Measurements from ENCODE around the gene TFDP1. TPM values are rescaled to one million over a fixed set of nuclear protein-coding genes. Genes with fewer than 3 reads are reported as not detected.

The TFDP1 gene
- total RNA-seq, 2 experiments from 2014 or later = 152 to 153 TPM

DNA sequence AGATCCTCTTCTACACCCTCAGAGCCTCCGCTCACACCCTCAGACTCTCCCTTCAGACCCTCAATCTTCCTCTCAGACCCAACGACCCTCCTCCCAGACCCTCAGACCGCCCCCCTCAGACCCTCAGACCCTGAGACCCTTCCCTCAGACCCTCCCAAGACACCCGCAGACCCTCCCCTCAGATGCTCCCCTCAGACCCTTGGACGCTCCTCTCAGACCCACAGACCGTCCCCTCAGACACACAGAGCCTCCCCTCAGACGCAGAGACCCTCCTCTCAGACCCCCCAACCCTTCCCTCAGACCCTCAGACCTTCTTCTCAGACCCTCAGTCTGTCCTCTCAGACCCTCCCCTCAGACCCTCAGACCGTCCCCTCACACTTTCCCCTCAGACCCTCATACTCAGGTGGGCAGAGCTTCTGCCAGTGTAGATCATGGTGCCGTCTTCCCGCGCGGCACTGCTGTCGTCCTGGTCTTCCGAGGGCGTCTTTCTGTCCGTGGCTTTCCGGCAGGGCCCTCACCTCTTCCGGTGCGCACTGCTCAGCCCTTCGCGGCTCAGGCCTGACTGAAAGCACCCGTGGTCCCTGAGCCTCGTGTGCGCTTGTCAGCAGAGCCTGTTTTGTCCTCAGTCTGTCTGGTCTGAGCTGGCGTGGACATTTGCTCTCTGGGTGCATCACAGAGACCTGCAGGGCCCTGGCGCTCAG is 18.9 kb upstream of the TFDP1 start:
- ChIA-PET CTCF (interaction anchor here (2.2 kb wide), 1 partner anchor 9 kb away, joined by 8 read pairs; no protein-coding TSS in a partner anchor), POLR2A (no interaction called here)
- peak; percentile 4 for DNase-seq
- Mint-ChIP-seq H3K4me1 (no peaks in the 10 kb centered on the region), H3K36me3 (ENCODE audit: low read depth) (no peaks in the 10 kb centered on the region), H3K27me3 (peaks cover 17% of the 10 kb centered on the region), H3K4me3 (no peak overlapping the region), H3K9me3 (no peaks in the 10 kb centered on the region), H3K27ac (no peak overlapping the region)

DNA sequence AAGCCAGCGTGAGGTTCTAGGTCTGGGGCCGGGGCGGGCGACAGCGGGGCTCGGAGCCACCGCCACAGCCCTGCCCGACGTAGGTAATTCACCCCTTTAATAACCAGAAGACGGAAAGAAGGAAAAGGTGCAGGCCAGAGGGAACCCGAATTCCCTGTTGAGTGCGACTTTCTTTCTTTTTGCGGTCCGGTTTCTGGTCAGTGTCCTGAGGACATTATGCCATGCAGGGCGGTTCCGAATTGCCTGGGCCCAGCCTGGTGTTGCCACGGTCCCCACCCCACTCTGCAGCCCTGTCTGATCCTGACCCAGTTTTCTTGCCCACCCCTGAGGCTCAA is 18.4 kb upstream of the TFDP1 start:
- Mint-ChIP-seq H3K27ac (no peak overlapping the region), H3K9me3 (no peaks in the 10 kb centered on the region), H3K4me3 (no peak overlapping the region), H3K36me3 (ENCODE audit: low read depth) (no peaks in the 10 kb centered on the region), H3K27me3 (peaks cover 17% of the 10 kb centered on the region), H3K4me1 (no peaks in the 10 kb centered on the region)
- no peak for DNase-seq
- ChIA-PET CTCF (interaction anchor here (2.2 kb wide), 1 partner anchor 9 kb away, joined by 8 read pairs; no protein-coding TSS in a partner anchor), POLR2A (no interaction called here)

- CTCF ChIA-PET = interaction anchor here (1.4 to 2.2 kb wide), 2 partner anchors 11 to 12 kb away, joined by 3 to 8 read pairs; no protein-coding TSS in a partner anchor
- H3K4me3 Mint-ChIP-seq = no peak overlapping the region
- H3K4me1 Mint-ChIP-seq = no peaks in the 10 kb centered on the region
- POLR2A ChIA-PET = no interaction called here
- H3K36me3 Mint-ChIP-seq (ENCODE audit: low read depth) = no peaks in the 10 kb centered on the region
- peaks cover 24% of the 10 kb centered on the region for H3K27me3 Mint-ChIP-seq
- H3K9me3 Mint-ChIP-seq = no peaks in the 10 kb centered on the region
- no peak for DNase-seq
- H3K27ac Mint-ChIP-seq = no peak overlapping the region
These were observed 16.9 kb upstream of the TFDP1 start for GRCh38 chr13:113567681-113568080.

DNA sequence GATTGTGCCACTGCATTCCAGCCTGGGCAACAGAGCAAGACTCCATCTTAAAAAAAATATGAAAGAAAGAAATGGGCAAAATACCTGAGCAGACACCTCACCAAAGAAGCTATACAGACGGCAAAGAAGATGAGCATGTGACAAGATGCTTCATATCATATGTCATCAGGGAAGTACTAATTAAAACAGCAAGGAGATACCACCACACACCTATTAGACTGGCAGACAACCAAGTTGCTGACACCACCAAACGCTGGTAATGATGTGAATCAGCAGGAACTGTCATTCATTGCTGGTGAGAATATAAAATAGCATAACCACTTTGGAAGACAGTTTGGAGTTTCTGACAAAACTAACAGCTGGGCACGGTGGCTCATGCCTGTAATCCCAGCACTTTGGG is 11.5 kb upstream of the TFDP1 start:
- no peak for DNase-seq
- Mint-ChIP-seq H3K27ac (no peak overlapping the region), H3K4me1 (no peaks in the 10 kb centered on the region), H3K4me3 (no peak overlapping the region), H3K9me3 (peaks cover 10% of the 10 kb centered on the region), H3K27me3 (peaks cover 48% of the 10 kb centered on the region), H3K36me3 (ENCODE audit: low read depth) (peaks cover 4% of the 10 kb centered on the region)
- POLR2A ChIA-PET = no interaction called here
- CTCF ChIA-PET = interaction anchor here (0.5 kb wide), 1 partner anchor 11 kb away, joined by 3 read pairs; the partner anchor contains the start of gene TFDP1

GRCh38 chr13:113576597-113576996 is 8.0 kb upstream of the TFDP1 start:
- no peak overlapping the region for H3K4me3 Mint-ChIP-seq
- no peak overlapping the region for H3K27ac Mint-ChIP-seq
- peaks cover 10% of the 10 kb centered on the region for H3K9me3 Mint-ChIP-seq
- no peak for DNase-seq
- peaks cover 40% of the 10 kb centered on the region for H3K27me3 Mint-ChIP-seq
- POLR2A ChIA-PET = no interaction called here
- peaks cover 4% of the 10 kb centered on the region for H3K36me3 Mint-ChIP-seq (ENCODE audit: low read depth)
- CTCF ChIA-PET = no interaction called here
- H3K4me1 Mint-ChIP-seq = no peaks in the 10 kb centered on the region

- POLR2A ChIA-PET = no interaction called here
These were observed 6.6 kb upstream of the TFDP1 start for GRCh38 chr13:113577881-113578435.

DNA sequence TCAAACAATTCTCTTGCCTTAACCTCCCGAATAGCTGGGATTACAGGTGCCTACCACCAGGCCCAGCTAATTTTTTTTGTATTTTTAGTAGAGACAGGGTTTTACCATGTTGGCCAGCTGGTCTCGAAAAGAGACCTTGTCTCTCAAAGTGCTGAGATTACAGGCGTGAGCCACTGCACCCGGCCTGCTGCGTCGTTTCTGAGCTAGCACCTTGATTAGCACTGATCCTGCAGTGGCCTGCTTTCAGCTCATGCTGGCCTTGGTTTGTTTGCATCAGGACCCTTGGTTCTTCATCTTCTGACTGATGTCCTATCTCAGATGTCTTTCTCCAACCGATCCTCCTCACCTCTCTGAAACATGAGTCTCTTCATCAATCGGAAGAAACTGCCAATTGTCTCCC is 4.9 kb upstream of the TFDP1 start:
- no peak overlapping the region for H3K27ac Mint-ChIP-seq
- ChIA-PET CTCF (interaction anchor here (0.9 kb wide), 1 partner anchor 12 kb away, joined by 3 read pairs; no protein-coding TSS in a partner anchor), POLR2A (no interaction called here)
- peaks cover 10% of the 10 kb centered on the region for H3K9me3 Mint-ChIP-seq
- DNase-seq = no peak
- peaks cover 29% of the 10 kb centered on the region for H3K27me3 Mint-ChIP-seq
- H3K4me3 Mint-ChIP-seq = no peak overlapping the region
- peaks cover 4% of the 10 kb centered on the region for H3K4me1 Mint-ChIP-seq
- peaks cover 8% of the 10 kb centered on the region for H3K36me3 Mint-ChIP-seq (ENCODE audit: low read depth)

More at GRCh38 chr13:113577881-113578435, 6.6 kb upstream of the TFDP1 start:
- Mint-ChIP-seq H3K9me3 (peaks cover 10% of the 10 kb centered on the region), H3K27ac (no peak overlapping the region), H3K27me3 (peaks cover 34% of the 10 kb centered on the region), H3K36me3 (ENCODE audit: low read depth) (peaks cover 4% of the 10 kb centered on the region), H3K4me1 (no peaks in the 10 kb centered on the region), H3K4me3 (no peak overlapping the region)
- CTCF ChIA-PET = no interaction called here
- DNase-seq = no peak

GRCh38 chr13:113581871-113582270 is 2.7 kb upstream of the TFDP1 start:
- H3K27ac Mint-ChIP-seq = no peak overlapping the region
- H3K27me3 Mint-ChIP-seq = peaks cover 16% of the 10 kb centered on the region
- DNase-seq = no peak
- peaks cover 18% of the 10 kb centered on the region for H3K4me1 Mint-ChIP-seq
- peaks cover 2% of the 10 kb centered on the region for H3K9me3 Mint-ChIP-seq
- ChIA-PET CTCF (no interaction called here), POLR2A (no interaction called here)
- H3K36me3 Mint-ChIP-seq (ENCODE audit: low read depth) = peaks cover 16% of the 10 kb centered on the region
- H3K4me3 Mint-ChIP-seq = no peak overlapping the region

- DNase-seq = no peak
- CTCF ChIA-PET = no interaction called here
- peak overlapping the region; percentile 77 for H3K27ac Mint-ChIP-seq
- H3K27me3 Mint-ChIP-seq = peaks cover 7% of the 10 kb centered on the region
- H3K4me3 Mint-ChIP-seq = peak overlapping the region; percentile 34
- H3K4me1 Mint-ChIP-seq = peaks cover 28% of the 10 kb centered on the region
- no peaks in the 10 kb centered on the region for H3K9me3 Mint-ChIP-seq
- H3K36me3 Mint-ChIP-seq (ENCODE audit: low read depth) = peaks cover 24% of the 10 kb centered on the region
- POLR2A ChIA-PET = no interaction called here
These were observed 1.5 kb upstream of the TFDP1 start for GRCh38 chr13:113582841-113583631.

DNA sequence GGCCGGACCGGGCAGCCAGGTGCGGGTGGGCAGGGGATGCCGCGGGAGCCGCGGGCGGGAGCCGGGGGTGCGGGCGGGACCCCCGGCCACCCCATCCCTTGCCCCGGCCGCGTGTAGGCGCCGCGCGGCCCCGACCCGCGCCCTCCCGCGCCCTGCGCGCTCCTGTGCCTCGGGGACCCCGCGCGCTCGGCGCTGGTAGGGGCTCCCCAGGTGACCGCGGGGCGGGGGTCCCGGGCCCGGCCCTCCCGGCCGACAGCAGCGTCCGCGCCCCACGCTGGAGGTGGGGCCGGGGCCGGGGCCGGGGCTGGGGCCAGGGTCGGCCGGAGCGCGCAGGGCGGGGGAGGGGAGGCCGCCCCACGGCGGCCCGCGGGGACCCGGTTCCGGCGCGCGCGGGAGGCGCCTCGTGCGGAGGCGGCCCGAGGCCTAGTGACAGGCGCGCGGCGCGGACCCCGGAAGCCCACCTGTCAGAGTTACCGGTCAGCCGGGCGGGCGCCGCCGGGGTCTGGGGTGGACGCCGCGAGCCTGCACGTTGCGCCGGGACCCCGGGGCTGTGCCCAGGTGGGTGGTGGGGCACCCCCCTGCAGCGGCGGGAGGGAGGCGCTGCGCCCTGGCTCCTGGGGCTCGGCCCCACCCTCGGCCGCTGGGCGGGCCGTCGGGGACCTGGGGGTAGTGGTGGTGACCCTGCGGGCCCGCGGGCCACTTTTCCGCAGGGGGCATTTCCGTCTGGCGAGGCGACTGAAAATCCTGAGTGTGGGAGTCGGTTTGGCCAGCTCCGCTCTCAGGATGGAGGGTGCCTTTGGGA is 518 bp downstream of the TFDP1 start:
- peak overlapping the region; percentile 93 for H3K27ac Mint-ChIP-seq
- ChIA-PET CTCF (interaction anchor here (0.6 kb wide), 1 partner anchor 12 kb away, joined by 3 read pairs; no protein-coding TSS in a partner anchor), POLR2A (no interaction called here)

DNA sequence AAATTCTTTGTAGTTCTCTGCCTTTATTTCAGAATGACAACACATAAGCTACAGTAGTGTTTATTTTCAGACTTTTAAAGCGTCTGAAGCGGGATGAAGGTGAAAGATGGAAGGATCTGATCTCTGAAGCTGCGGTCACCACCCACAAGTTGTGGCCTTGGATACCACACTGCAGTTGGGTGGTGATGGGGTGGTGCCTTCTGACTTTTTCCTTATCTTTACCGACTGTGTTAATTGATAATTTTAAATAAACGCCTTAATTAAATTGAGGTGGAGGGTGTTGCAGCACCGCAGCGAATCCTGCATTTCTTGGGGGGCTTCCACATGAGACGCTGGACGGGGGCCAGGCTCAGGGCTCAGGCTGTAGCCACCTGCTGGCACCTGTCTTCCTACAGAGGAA is 1.3 kb downstream of the TFDP1 start:
- Mint-ChIP-seq H3K27ac (peak overlapping the region; percentile 93), H3K27me3 (peaks cover 4% of the 10 kb centered on the region), H3K4me1 (peaks cover 38% of the 10 kb centered on the region), H3K9me3 (no peaks in the 10 kb centered on the region), H3K36me3 (ENCODE audit: low read depth) (peaks cover 46% of the 10 kb centered on the region), H3K4me3 (peak overlapping the region; percentile 90)
- POLR2A ChIA-PET = no interaction called here
- CTCF ChIA-PET = no interaction called here
- no peak for DNase-seq

More for the DNA sequence above, 518 bp downstream of the TFDP1 start:
- Mint-ChIP-seq H3K27me3 (peaks cover 5% of the 10 kb centered on the region), H3K4me3 (peak overlapping the region; percentile 90), H3K4me1 (peaks cover 38% of the 10 kb centered on the region), H3K9me3 (no peaks in the 10 kb centered on the region), H3K36me3 (ENCODE audit: low read depth) (peaks cover 41% of the 10 kb centered on the region)
- DNase-seq = peak; percentile 43

DNA sequence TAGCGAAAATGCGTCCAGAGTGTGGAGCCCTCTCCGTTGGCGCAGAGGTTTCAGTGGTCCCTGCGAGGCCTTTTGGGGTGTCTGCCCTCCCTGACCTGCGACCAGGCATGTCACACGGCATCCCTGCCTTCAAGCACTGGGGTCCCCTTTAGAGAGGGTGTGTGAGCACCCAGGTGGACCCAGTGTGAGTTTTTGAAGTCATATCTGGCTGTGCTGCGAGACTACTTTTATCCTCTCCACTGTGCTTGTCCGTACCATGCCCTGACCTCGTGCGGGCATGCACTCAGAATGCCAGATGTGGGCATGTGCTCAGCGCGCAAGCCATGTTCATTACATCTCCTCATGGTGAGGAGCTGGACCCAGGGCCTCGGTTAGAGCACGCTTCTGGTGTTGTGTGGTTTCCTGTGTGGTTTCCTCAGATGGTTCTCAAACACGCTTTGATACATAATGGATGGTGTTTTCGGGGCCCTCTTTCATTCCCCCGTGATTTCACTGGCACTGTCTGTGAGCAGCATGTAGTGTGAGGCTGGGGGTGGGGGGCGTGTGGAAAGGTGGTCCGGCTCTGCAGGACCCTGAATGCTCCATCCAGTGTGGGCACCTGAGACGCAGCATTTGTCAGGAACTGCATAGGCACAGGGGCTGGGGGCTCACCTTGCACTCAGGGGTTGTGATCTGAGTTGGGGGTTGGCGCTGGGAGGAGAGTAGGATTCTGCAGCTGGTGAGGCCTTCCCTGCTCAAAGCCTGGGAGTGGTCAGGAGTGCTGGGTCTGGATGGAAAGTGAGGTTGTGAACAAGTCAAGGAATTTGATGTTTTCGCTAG is 2.3 kb downstream of the TFDP1 start:
- peak overlapping the region; percentile 46 for H3K27ac Mint-ChIP-seq
- CTCF ChIA-PET = interaction anchor here (0.6 kb wide), 1 partner anchor 474 kb away, joined by 4 read pairs; no protein-coding TSS in a partner anchor
- POLR2A ChIA-PET = no interaction called here
- H3K9me3 Mint-ChIP-seq = no peaks in the 10 kb centered on the region
- H3K36me3 Mint-ChIP-seq (ENCODE audit: low read depth) = peaks cover 52% of the 10 kb centered on the region
- H3K27me3 Mint-ChIP-seq = no peaks in the 10 kb centered on the region
- DNase-seq = peak; percentile 48
- peaks cover 43% of the 10 kb centered on the region for H3K4me1 Mint-ChIP-seq
- H3K4me3 Mint-ChIP-seq = peak overlapping the region; percentile 90

Data from activated CD4-positive, alpha-beta T cell treated with anti-CD3 and anti-CD28 coated beads, Interleukin-2, amount 10 ng/mL, durations not matched to agents 7 days and 5 days (primary cell).